K562 (cell line): Measurements from ENCODE around the gene SUSD5. TPM values are rescaled to one million over a fixed set of nuclear protein-coding genes. Genes with fewer than 3 reads are reported as not detected.

Source experiments
- CREB1 ChIP-seq, 2 experiments: sonication (generic) in 1 of 2; formaldehyde crosslinking in 1 of 2; IDR thresholded peaks; 2 replicates each; pipeline versions ENCODE4 v1.6.1 to v1.8.0; 2012 to 2022; ENCODE audit warnings: inconsistent platforms in 1 of 2, mild to moderate bottlenecking in 1 of 2, missing genetic modification reagents in 1 of 2, moderate library complexity in 1 of 2
- MCM7 ChIP-seq, 2 experiments: fragments of 450-650 bp; IDR thresholded peaks; 2 replicates each; pipeline ENCODE4 v1.6.1; 2016 to 2018
- RBM25 ChIP-seq: fragments of 200-400 bp; formaldehyde crosslinking; IDR thresholded peaks from 2 replicates; pipeline ENCODE4 v1.6.1; 2018; ENCODE audit warnings: low read length, low read depth, moderate library complexity; ENCODE audit not compliant: severe bottlenecking
- ZNF584 ChIP-seq: fragments of 200-800 bp; sonication (Bioruptor generic); IDR thresholded peaks from 2 replicates; pipeline ENCODE4 v1.6.1; 2016; ENCODE audit warnings: low read depth, mild to moderate bottlenecking, missing genetic modification characterization, missing compliant biosample characterization
- polyA plus RNA-seq, 8 experiments: library from polyadenylated mRNA; depleted of rRNA in 4 of 8; stranded (reverse) in 5 of 8; unstranded in 3 of 8; fragments of >200 nt; fragmentation: Nextera tagmentation in 2 of 8; fragmentation: Illumina TruSeq in 1 of 8; extraction: Ambion mirVana in 2 of 8; extraction: Trizol in 1 of 8; gene quantifications; 2 replicates each; pipeline versions ENCODE4 v1.2.1 to v1.2.3, GENCODE V29; 2011 to 2014; ENCODE audit warnings: inconsistent platforms in 1 of 8, missing spikeins in 1 of 8
- small RNA-seq: library from RNA; depleted of rRNA; stranded (forward); fragments of <200 nt; gene quantifications from one replicate; pipeline ENCODE3, GENCODE V24; 2014
- total RNA-seq, 7 experiments: library from RNA; depleted of rRNA in 6 of 7; stranded (reverse); fragments of >200 nt in 6 of 7; fragmentation: Illumina TruSeq in 2 of 7; extraction: Trizol in 2 of 7; gene quantifications; 2 replicates each; pipeline versions ENCODE4 v1.2.1 to v1.2.3, GENCODE V29; 2011 to 2021; ENCODE audit warnings: low replicate concordance in 1 of 7

The SUSD5 gene
- total and polyA plus RNA-seq, 9 of the 15 experiments (the other 6 are each of a cell fraction or from before 2014, with no cell fraction given) = not detected

GRCh38 chr3:33100229-33100628 is 118.4 kb downstream of the SUSD5 start (continued):
- TF ChIP-seq RBM25 (peak; percentile 85), CREB1 (IDR thresholded peaks at IDR 0.05) (no peak), CREB1 (CRISPR knock-in tag; IDR thresholded peaks at IDR 0.05) (no peak), ZNF584 (CRISPR knock-in tag) (no peak), MCM7 (IDR thresholded peaks at IDR 0.05) (no peak)

Small RNAs within 50 kb of the gene (small RNA-seq; reads per million reads assigned to genes)
- gene AC123900.1 (not detected), gene RN7SL296P (not detected)

Other genes starting within 250 kb of the SUSD5 start
- gene GLB1, start 121.7 kb downstream of the SUSD5 start, total RNA-seq (2014; rRNA removed) = 32.2 and 37.6 TPM in 2 replicates
- 36.3 and 44.2 TPM in 2 replicates for gene GLB1, start 121.7 kb downstream of the SUSD5 start, total RNA-seq (2014; rRNA removed; fragmentation: Illumina TruSeq; extraction: Trizol)
- gene GLB1, start 121.7 kb downstream of the SUSD5 start, total RNA-seq (2015; rRNA removed; fragmentation: Illumina TruSeq; extraction: Trizol) = 49.1 and 49.2 TPM in 2 replicates
- 59.8 and 62.5 TPM in 2 replicates for gene GLB1, start 121.7 kb downstream of the SUSD5 start, total RNA-seq (2021)
- gene GLB1, start 121.7 kb downstream of the SUSD5 start, polyA plus RNA-seq (2011; rRNA removed) = 46.3 and 69.6 TPM in 2 replicates
- 54.3 and 62.1 TPM in 2 replicates for gene GLB1, start 121.7 kb downstream of the SUSD5 start, polyA plus RNA-seq (2014; fragmentation: Illumina TruSeq; extraction: Trizol)
- 10 to 100 TPM; 77.6 to 85.9 TPM for gene GLB1, start 121.7 kb downstream of the SUSD5 start, polyA plus RNA-seq (2014; fragmentation: Nextera tagmentation; extraction: Ambion mirVana)
- 33.5 and 33.7 TPM in 2 replicates for gene GLB1, start 121.7 kb downstream of the SUSD5 start, polyA plus RNA-seq (2014; rRNA removed)
- gene TMPPE, start 121.7 kb downstream of the SUSD5 start, total RNA-seq (2014; rRNA removed) = 3.1 and 4.7 TPM in 2 replicates
- 4.5 and 5.2 TPM in 2 replicates for gene TMPPE, start 121.7 kb downstream of the SUSD5 start, total RNA-seq (2014; rRNA removed; fragmentation: Illumina TruSeq; extraction: Trizol)
- gene TMPPE, start 121.7 kb downstream of the SUSD5 start, total RNA-seq (2015; rRNA removed; fragmentation: Illumina TruSeq; extraction: Trizol) = 5.8 and 5.9 TPM in 2 replicates
- 8.0 and 8.4 TPM in 2 replicates for gene TMPPE, start 121.7 kb downstream of the SUSD5 start, total RNA-seq (2021)
- gene TMPPE, start 121.7 kb downstream of the SUSD5 start, polyA plus RNA-seq (2011; rRNA removed) = 3.2 and 4.6 TPM in 2 replicates
- 2.0 and 2.1 TPM in 2 replicates for gene TMPPE, start 121.7 kb downstream of the SUSD5 start, polyA plus RNA-seq (2014; fragmentation: Illumina TruSeq; extraction: Trizol)
- gene TMPPE, start 121.7 kb downstream of the SUSD5 start, polyA plus RNA-seq (2014; fragmentation: Nextera tagmentation; extraction: Ambion mirVana) = under 1 TPM; 0.08 to 0.32 TPM
- 3.0 TPM in 2 replicates for gene TMPPE, start 121.7 kb downstream of the SUSD5 start, polyA plus RNA-seq (2014; rRNA removed)
- 32.2 and 44.3 TPM in 2 replicates for gene CRTAP, start 104.8 kb downstream of the SUSD5 start, total RNA-seq (2014; rRNA removed)
- 45.9 and 48.2 TPM in 2 replicates for gene CRTAP, start 104.8 kb downstream of the SUSD5 start, total RNA-seq (2014; rRNA removed; fragmentation: Illumina TruSeq; extraction: Trizol)
- 53.0 and 53.7 TPM in 2 replicates for gene CRTAP, start 104.8 kb downstream of the SUSD5 start, total RNA-seq (2015; rRNA removed; fragmentation: Illumina TruSeq; extraction: Trizol)
- gene CRTAP, start 104.8 kb downstream of the SUSD5 start, total RNA-seq (2021) = 78.4 and 79.0 TPM in 2 replicates
- gene CRTAP, start 104.8 kb downstream of the SUSD5 start, polyA plus RNA-seq (2011; rRNA removed) = 102 and 121 TPM in 2 replicates
- 84.8 and 96.3 TPM in 2 replicates for gene CRTAP, start 104.8 kb downstream of the SUSD5 start, polyA plus RNA-seq (2014; fragmentation: Illumina TruSeq; extraction: Trizol)
- 10 to 100 TPM in 1 of 2 experiments, 1 to 10 TPM in 1; 10.0 to 10.1 TPM for gene CRTAP, start 104.8 kb downstream of the SUSD5 start, polyA plus RNA-seq (2014; fragmentation: Nextera tagmentation; extraction: Ambion mirVana)
- 56.0 and 57.9 TPM in 2 replicates for gene CRTAP, start 104.8 kb downstream of the SUSD5 start, polyA plus RNA-seq (2014; rRNA removed)
- 1.3 and 1.5 TPM in 2 replicates for gene FBXL2, start 58.6 kb upstream of the SUSD5 start, total RNA-seq (2014; rRNA removed)
- gene FBXL2, start 58.6 kb upstream of the SUSD5 start, total RNA-seq (2014; rRNA removed; fragmentation: Illumina TruSeq; extraction: Trizol) = 1.8 and 1.9 TPM in 2 replicates
- 1.7 TPM in 2 replicates for gene FBXL2, start 58.6 kb upstream of the SUSD5 start, total RNA-seq (2015; rRNA removed; fragmentation: Illumina TruSeq; extraction: Trizol)
- 1.6 and 2.2 TPM in 2 replicates for gene FBXL2, start 58.6 kb upstream of the SUSD5 start, total RNA-seq (2021)
- 5.5 and 6.9 TPM in 2 replicates for gene FBXL2, start 58.6 kb upstream of the SUSD5 start, polyA plus RNA-seq (2011; rRNA removed)
- 1.1 and 1.8 TPM in 2 replicates for gene FBXL2, start 58.6 kb upstream of the SUSD5 start, polyA plus RNA-seq (2014; fragmentation: Illumina TruSeq; extraction: Trizol)
- 1 to 10 TPM; 2.2 to 2.4 TPM for gene FBXL2, start 58.6 kb upstream of the SUSD5 start, polyA plus RNA-seq (2014; fragmentation: Nextera tagmentation; extraction: Ambion mirVana)
- 2.4 and 6.3 TPM in 2 replicates for gene FBXL2, start 58.6 kb upstream of the SUSD5 start, polyA plus RNA-seq (2014; rRNA removed)
- 46.6 and 56.7 TPM in 2 replicates for gene UBP1, start 221.6 kb upstream of the SUSD5 start, total RNA-seq (2014; rRNA removed)
- 64.0 and 66.0 TPM in 2 replicates for gene UBP1, start 221.6 kb upstream of the SUSD5 start, total RNA-seq (2014; rRNA removed; fragmentation: Illumina TruSeq; extraction: Trizol)
- 78.5 and 85.2 TPM in 2 replicates for gene UBP1, start 221.6 kb upstream of the SUSD5 start, total RNA-seq (2015; rRNA removed; fragmentation: Illumina TruSeq; extraction: Trizol)
- 79.6 and 81.0 TPM in 2 replicates for gene UBP1, start 221.6 kb upstream of the SUSD5 start, total RNA-seq (2021)
- 111 and 139 TPM in 2 replicates for gene UBP1, start 221.6 kb upstream of the SUSD5 start, polyA plus RNA-seq (2011; rRNA removed)
- 117 and 143 TPM in 2 replicates for gene UBP1, start 221.6 kb upstream of the SUSD5 start, polyA plus RNA-seq (2014; fragmentation: Illumina TruSeq; extraction: Trizol)
- 10 to 100 TPM; 13.6 to 17.4 TPM for gene UBP1, start 221.6 kb upstream of the SUSD5 start, polyA plus RNA-seq (2014; fragmentation: Nextera tagmentation; extraction: Ambion mirVana)
- 87.5 and 109 TPM in 2 replicates for gene UBP1, start 221.6 kb upstream of the SUSD5 start, polyA plus RNA-seq (2014; rRNA removed)